ENCODE results near the gene CLCN6. TPM values are rescaled to one million over a fixed set of nuclear protein-coding genes. Genes with fewer than 3 reads are reported as not detected.

CLCN6 gene
- total RNA-seq, 1 experiment from 2014 or later: 13.7 TPM

GRCh38 chr1:11793819-11794218 is 12.2 kb upstream of the CLCN6 start:
- Histone ChIP-seq H3K9ac (ENCODE audit: low read length) (no peak overlapping the region), H3K79me2 (ENCODE audit: insufficient read depth, low read length) (no peaks in the 10 kb centered on the region), H3K4me3 (replicated peaks in 1 of 2; ENCODE audit: low read depth in 1 of 2, low read length in 2 of 2) (no peak overlapping the region), H3K27ac (ENCODE audit: low read depth, low read length) (no peak overlapping the region), H3K4me1 (ENCODE audit: control insufficient read depth in 1 of 2, insufficient read depth in 2 of 2, low read length in 2 of 2) (peaks cover 20 to 50% of the 10 kb centered on the region in 2 experiments), H3K4me2 (ENCODE audit: low read length) (no peak overlapping the region), H2AFZ (ENCODE audit: low read depth, low read length, poor library complexity, severe bottlenecking) (no peak overlapping the region), H4K20me1 (ENCODE audit: insufficient read depth) (no peaks in the 10 kb centered on the region), H3K36me3 (ENCODE audit: control insufficient read depth in 1 of 2, insufficient read depth in 2 of 2, low read length in 2 of 2) (no peaks in the 10 kb centered on the region), H3K27me3 (ENCODE audit: insufficient read depth, low read length) (no peaks in the 10 kb centered on the region), H3K9me3 (ENCODE audit: control insufficient read depth in 1 of 2, insufficient read depth in 1 of 2, low read depth in 1 of 2, low read length in 2 of 2) (no peaks in the 10 kb centered on the region), H3K9me2 (ENCODE audit: insufficient read depth) (no peaks in the 10 kb centered on the region)
- no TSS peak for BruUV-seq (replicated peaks)
- ChIA-PET POLR2A (no interaction called here), CTCF (no interaction called here), RAD21 (ENCODE audit: low non-redundant PET in 1 of 2, low total read pairs in 2 of 2, uncharacterized antibody in 2 of 2, unreplicated experiment in 2 of 2) (no interaction called here)
- ATAC-seq: no peak
- TF ChIP-seq JUND (IDR thresholded peaks at IDR 0.05): no peak
- no peak for TF ChIP-seq ZFX (IDR thresholded peaks at IDR 0.05)
- TF ChIP-seq ZNF274 (IDR thresholded peaks at IDR 0.05; ENCODE audit: low read depth, low read length): no peak
- TF ChIP-seq POLR2AphosphoS5 (IDR thresholded peaks at IDR 0.05; ENCODE audit: low read depth, low read length): no peak
- TF ChIP-seq CTCF (IDR thresholded peaks at IDR 0.05 in 2 of 3, conservative IDR thresholded peaks at IDR 0.05 in 1 of 3; ENCODE audit: borderline replicate concordance in 1 of 3, insufficient read depth in 1 of 3, low read depth in 2 of 3, low read length in 2 of 3): no peak
- no peak for TF ChIP-seq EGR1 (IDR thresholded peaks at IDR 0.05; ENCODE audit: low read depth)
- TF ChIP-seq RAD21 (IDR thresholded peaks at IDR 0.05; ENCODE audit: low read depth): no peak
- TF ChIP-seq SP1 (IDR thresholded peaks at IDR 0.05; ENCODE audit: low read depth): no peak
- no peak for TF ChIP-seq SRF (IDR thresholded peaks at IDR 0.05; ENCODE audit: low read depth)
- TF ChIP-seq REST (IDR thresholded peaks at IDR 0.05; ENCODE audit: low read depth): no peak
- TF ChIP-seq ELF1 (IDR thresholded peaks at IDR 0.05; ENCODE audit: borderline replicate concordance, low read depth): no peak
- no peak for TF ChIP-seq EZH2phosphoT487 (IDR thresholded peaks at IDR 0.05; ENCODE audit: borderline replicate concordance)
- no peak for TF ChIP-seq YY1 (IDR thresholded peaks at IDR 0.05; ENCODE audit: extremely low read depth, insufficient replicate concordance, low read depth, low read length)
- no peak for TF ChIP-seq POLR2A (IDR thresholded peaks at IDR 0.05; ENCODE audit: borderline replicate concordance, extremely low read depth, insufficient read depth, insufficient read length)
- TF ChIP-seq CEBPB (IDR thresholded peaks at IDR 0.05; ENCODE audit: low read depth): no peak
- no peak for TF ChIP-seq CBX3 (IDR thresholded peaks at IDR 0.05; ENCODE audit: low read depth)
- DNase-seq (ENCODE audit: low read depth, low spot score): no peak
- intact Hi-C loops (cut with micrococcal nuclease): no loop called here

Measured in HCT116 (cell line).